DOHH2 (cell line): ENCODE results near the gene MTA2.

Source experiments
- H3F3A ChIP-seq: fragments of 200-600 bp; sonication (generic), shearing (Covaris generic); 2 replicates; pipeline ENCODE4 v1.6.0; 2016; ENCODE audit warnings: antibody characterized with exemption, mild to moderate bottlenecking; ENCODE audit not compliant: control insufficient read depth, insufficient read depth
- H3K27ac ChIP-seq: fragments of 200-600 bp; sonication (generic); 2 replicates; pipeline ENCODE4 v1.5.1; 2014; ENCODE audit warnings: low read depth, mild to moderate bottlenecking, low read length, moderate library complexity
- H3K27me3 ChIP-seq: fragments of 200-600 bp; sonication (generic); 2 replicates; pipeline ENCODE4 v1.6.1; 2014; ENCODE audit warnings: mild to moderate bottlenecking, low read length, mixed read lengths; ENCODE audit not compliant: control insufficient read depth
- H3K36me3 ChIP-seq: fragments of 200-600 bp; sonication (generic); 2 replicates; pipeline ENCODE4 v1.6.1; 2014; ENCODE audit warnings: mild to moderate bottlenecking, low read length, moderate library complexity, mixed read lengths; ENCODE audit not compliant: control insufficient read depth
- H3K4me1 ChIP-seq: fragments of 200-600 bp; sonication (generic); 2 replicates; pipeline ENCODE4 v1.6.1; 2014; ENCODE audit warnings: mild to moderate bottlenecking, low read length, mixed read lengths; ENCODE audit not compliant: control insufficient read depth
- H3K4me2 ChIP-seq: fragments of 200-600 bp; sonication (generic); 2 replicates; pipeline ENCODE4 v1.6.0; 2014; ENCODE audit warnings: mild to moderate bottlenecking, low read length, moderate library complexity
- H3K4me3 ChIP-seq: fragments of 200-600 bp; sonication (generic); 2 replicates; pipeline ENCODE4 v1.5.1; 2014; ENCODE audit warnings: mild to moderate bottlenecking, low read length, mixed read lengths
- H3K79me2 ChIP-seq: fragments of 200-600 bp; sonication (generic); 2 replicates; pipeline ENCODE4 v1.6.1; 2014; ENCODE audit warnings: mild to moderate bottlenecking, low read length, mixed read lengths; ENCODE audit not compliant: control insufficient read depth
- H3K9me2 ChIP-seq: fragments of 200-600 bp; sonication (generic); replicated peaks from 2 replicates; pipeline ENCODE4 v1.6.1; 2014; ENCODE audit warnings: mild to moderate bottlenecking, low read length, mixed read lengths; ENCODE audit not compliant: control insufficient read depth
- H3K9me3 ChIP-seq: fragments of 200-600 bp; sonication (generic); 2 replicates; pipeline ENCODE4 v1.6.1; 2014; ENCODE audit warnings: antibody characterized with exemption, low read length, mixed read lengths; ENCODE audit not compliant: control insufficient read depth, insufficient read depth
- H4K20me1 ChIP-seq: fragments of 200-600 bp; sonication (generic); 2 replicates; pipeline ENCODE4 v1.6.0; 2014; ENCODE audit warnings: low read depth, mild to moderate bottlenecking, antibody characterized with exemption, low read length, moderate library complexity; ENCODE audit not compliant: control insufficient read depth, insufficient read depth
- EZH2phosphoT487 ChIP-seq: fragments of 200-600 bp; sonication (generic); IDR thresholded peaks from 2 replicates; pipeline ENCODE4 v1.6.1; 2017; ENCODE audit warnings: borderline replicate concordance, mild to moderate bottlenecking, antibody characterized with exemption, low read length, moderate library complexity, mixed read lengths
- TF ChIP-seq, protein P1 (sequence below): fragments of 200-600 bp; sonication (generic); IDR thresholded peaks from one replicate; pipeline ENCODE4 v1.5.1; 2014; ENCODE audit warnings: antibody characterized with exemption, mild to moderate bottlenecking, low read depth, low read length; ENCODE audit not compliant: poor library complexity, severe bottlenecking

Gene MTA2

GRCh38 chr11:62544581-62545436, 56.9 kb downstream of the MTA2 start:
- Histone ChIP-seq H3K9me2 (no peaks in the 10 kb centered on the region), H3K9me3 (no peaks in the 10 kb centered on the region), H3K36me3 (no peaks in the 10 kb centered on the region), H3K27ac (no peak overlapping the region), H4K20me1 (no peaks in the 10 kb centered on the region), H3K4me2 (no peak overlapping the region), H3K4me1 (peaks cover 17% of the 10 kb centered on the region), H3K27me3 (peaks cover 68% of the 10 kb centered on the region), H3K79me2 (no peaks in the 10 kb centered on the region), H3K4me3 (no peak overlapping the region), H3F3A (no peaks in the 10 kb centered on the region)
- peak; percentile 55; the same call in 1 of the 2 replicates for TF ChIP-seq EZH2phosphoT487
- TF ChIP-seq, protein P1, sequence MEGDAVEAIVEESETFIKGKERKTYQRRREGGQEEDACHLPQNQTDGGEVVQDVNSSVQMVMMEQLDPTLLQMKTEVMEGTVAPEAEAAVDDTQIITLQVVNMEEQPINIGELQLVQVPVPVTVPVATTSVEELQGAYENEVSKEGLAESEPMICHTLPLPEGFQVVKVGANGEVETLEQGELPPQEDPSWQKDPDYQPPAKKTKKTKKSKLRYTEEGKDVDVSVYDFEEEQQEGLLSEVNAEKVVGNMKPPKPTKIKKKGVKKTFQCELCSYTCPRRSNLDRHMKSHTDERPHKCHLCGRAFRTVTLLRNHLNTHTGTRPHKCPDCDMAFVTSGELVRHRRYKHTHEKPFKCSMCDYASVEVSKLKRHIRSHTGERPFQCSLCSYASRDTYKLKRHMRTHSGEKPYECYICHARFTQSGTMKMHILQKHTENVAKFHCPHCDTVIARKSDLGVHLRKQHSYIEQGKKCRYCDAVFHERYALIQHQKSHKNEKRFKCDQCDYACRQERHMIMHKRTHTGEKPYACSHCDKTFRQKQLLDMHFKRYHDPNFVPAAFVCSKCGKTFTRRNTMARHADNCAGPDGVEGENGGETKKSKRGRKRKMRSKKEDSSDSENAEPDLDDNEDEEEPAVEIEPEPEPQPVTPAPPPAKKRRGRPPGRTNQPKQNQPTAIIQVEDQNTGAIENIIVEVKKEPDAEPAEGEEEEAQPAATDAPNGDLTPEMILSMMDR = no peak

GRCh38 chr11:62543680-62544444, 57.8 kb downstream of the MTA2 start:
- H3K4me1 ChIP-seq = peaks cover 17% of the 10 kb centered on the region
- peaks cover 65% of the 10 kb centered on the region for H3K27me3 ChIP-seq
- H3K36me3 ChIP-seq = no peaks in the 10 kb centered on the region
- no peak overlapping the region for H3K4me2 ChIP-seq
- no peak overlapping the region for H3K4me3 ChIP-seq
- no peaks in the 10 kb centered on the region for H3K9me2 ChIP-seq
- TF ChIP-seq EZH2phosphoT487 = no peak
- TF ChIP-seq, protein P1 = no peak
- no peaks in the 10 kb centered on the region for H4K20me1 ChIP-seq
- no peaks in the 10 kb centered on the region for H3K9me3 ChIP-seq
- H3K27ac ChIP-seq = no peak overlapping the region
- H3K79me2 ChIP-seq = no peaks in the 10 kb centered on the region
- no peaks in the 10 kb centered on the region for H3F3A ChIP-seq
